HL-60/S4 treated with phorbol 12-myristate 13-acetate at 8.2 ng/mL for 4 days and 3 days (cell line): ENCODE results near the gene ISYNA1.

Source experiments
- in situ Hi-C: fragments of 300-500 bp; cut with MboI; formaldehyde crosslinking; loops from 2 replicates; pipeline ENCODE4 v1.15.0; 2022; ENCODE audit warnings: low sequenced_read_pairs

The ISYNA1 gene

DNA sequence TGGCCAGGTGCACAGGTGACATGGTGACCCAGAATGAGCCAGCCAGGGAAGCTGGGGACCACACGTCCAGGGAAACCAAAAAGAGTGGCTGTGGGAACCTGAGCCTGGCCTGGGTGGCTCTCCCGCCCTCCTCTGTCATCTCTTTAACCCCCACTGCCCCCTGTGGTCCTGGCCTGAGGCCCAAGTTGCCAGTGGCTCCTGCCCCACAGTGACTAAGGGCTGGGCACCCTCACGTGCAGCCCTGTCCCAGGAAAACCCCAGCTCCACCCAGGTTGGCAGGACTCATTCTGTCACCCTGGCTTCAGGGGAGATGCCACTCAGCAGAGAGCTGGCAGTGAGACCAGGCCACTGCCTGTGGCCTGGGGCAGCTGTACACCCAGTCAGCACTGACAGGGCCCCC is 30.6 kb upstream of the ISYNA1 start:
- in situ Hi-C loops: loop anchor here (25.0 kb wide), 1 partner anchor 369 kb away; the partner anchor contains the start of gene UPF1

DNA sequence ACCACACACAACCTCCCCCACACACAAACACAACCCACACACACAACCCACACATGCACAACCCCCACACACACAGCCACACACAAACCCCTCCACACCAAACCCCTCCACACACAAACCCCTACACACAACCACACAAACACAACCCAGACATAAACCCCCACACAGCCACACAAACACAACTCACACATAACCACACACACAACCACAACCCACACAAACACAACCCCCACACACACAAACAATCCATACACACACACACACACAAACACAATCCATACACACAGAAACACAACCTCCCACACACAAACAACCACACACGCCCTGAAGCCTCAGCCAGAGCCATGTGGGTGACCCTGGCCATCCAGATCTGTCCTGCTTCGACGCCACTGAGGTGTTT is 30.0 kb upstream of the ISYNA1 start:
- in situ Hi-C loops: loop anchor here (25.0 kb wide), 1 partner anchor 369 kb away; the partner anchor contains the start of gene UPF1

DNA sequence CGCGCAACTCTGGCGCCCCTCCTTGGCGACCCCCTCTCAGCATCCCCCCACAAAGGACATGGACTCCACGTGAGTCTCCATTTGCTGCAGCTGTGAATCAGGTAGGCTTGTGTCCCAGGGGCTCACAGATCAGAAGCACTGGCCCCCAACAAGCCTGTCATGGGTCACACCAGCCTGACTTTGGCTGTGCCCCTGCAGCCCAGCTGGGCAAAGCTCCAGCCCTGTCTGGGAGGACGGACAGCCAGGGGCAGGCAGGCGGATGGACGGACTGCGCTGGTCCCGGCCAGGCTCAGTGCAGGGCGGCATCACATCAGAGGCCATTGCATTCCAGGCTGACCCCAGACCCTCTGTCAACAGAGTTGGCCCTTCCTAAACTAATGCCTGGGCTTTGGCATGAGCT is 28.4 kb upstream of the ISYNA1 start:
- in situ Hi-C loops: loop anchor here (25.0 kb wide), 1 partner anchor 371 kb away; the partner anchor contains the start of gene UPF1

DNA sequence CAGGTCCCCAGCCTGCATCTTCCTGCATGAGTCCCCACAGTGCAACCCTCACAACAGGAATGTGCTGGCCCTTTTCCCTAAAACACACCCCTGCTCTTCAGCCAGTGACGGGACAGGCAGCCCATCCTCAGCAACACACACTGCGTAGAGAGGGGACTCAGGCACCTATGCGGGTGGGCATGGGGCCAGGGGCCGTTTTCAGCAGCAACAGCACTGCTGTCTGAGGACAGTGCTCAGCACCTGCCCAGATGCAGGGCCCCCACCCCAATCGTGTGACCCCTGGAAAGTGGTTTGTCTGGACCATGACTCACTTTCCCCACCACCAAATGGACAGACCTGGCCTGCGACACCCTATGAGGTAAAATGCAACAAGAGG is 28.0 kb upstream of the ISYNA1 start:
- in situ Hi-C loops: loop anchor here (25.0 kb wide), 1 partner anchor 371 kb away; the partner anchor contains the start of gene UPF1

DNA sequence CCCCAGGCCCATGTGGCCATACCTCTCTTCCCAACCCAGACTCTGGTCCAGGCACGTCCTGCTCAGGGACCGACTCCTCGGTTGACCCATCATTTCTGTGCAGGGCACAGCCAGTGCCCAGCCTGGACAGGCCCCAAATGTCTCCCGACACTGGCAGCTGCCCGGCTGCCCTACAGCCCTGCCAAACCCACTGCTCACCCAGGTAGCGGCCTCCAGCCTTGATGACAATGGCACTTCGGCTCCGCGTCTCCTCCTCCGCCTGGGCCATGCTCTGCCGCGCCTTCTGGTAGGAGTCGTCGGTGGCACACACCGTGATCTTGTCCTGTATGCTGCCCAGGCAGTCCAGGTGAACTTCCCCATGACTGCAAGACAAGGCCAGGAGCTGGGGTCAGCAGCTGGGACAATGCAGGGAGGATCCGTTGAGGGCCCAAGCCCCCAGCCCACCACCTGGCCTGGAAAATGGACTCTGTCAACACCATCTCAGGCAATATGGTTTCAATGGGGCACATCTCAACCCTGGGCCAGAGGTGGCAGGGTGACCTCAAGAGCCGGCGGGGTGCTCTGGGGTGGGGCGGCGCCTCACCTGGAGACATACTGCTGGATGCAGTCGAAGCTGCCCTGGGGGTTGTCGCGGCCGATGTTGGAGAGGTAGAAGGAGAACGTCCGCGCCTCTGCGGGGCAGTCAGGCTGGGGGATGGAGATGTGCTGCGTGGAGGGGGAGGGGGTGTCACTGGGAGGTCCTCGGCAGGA is 27.5 kb upstream of the ISYNA1 start:
- in situ Hi-C loops: loop anchor here (25.0 kb wide), 1 partner anchor 372 kb away; the partner anchor contains the start of gene UPF1

DNA sequence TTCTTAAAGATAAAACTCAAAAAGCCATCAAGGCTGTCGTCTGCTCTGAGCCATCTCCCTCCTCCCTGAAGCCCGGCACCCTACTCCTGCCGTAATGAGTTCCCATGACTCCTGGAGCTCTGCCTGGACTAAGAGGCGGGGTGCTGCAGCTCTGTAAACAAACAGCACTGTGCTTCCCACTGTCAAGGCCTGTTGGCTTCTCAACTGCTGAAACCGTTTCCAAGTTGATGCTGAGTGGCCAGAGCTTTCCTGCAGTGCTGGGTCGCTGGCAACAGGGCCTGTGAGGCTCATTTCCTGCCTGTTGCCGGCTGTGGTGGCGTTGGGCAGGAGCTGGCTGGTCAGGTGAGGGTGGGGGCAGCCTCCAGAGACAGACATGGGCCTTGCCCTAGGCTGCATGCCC is 26.7 kb upstream of the ISYNA1 start:
- in situ Hi-C loops: loop anchor here (25.0 kb wide), 1 partner anchor 373 kb away; the partner anchor contains the start of gene UPF1

DNA sequence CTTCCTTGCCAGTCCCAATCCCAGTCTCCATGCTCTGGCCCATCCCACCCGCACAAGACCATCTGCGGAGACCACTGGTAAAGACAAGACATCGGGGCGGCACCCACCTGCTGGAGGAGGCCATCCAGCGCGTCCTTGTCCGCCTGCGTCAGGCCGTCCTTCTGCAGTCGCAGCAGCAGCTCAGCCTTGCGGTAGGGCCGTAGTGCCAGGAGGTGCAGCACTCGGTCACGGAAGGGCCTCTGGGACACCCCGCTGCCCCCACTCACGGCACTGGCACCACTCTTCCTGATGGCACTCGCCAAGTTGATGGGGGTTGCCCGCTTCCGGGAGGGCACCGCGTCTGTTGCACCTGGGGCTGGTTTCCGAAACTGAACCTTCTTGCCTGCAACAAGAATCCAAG is 23.5 kb upstream of the ISYNA1 start:
- in situ Hi-C loops: loop anchor here (25.0 kb wide), 1 partner anchor 376 kb away; the partner anchor contains the start of gene UPF1

DNA sequence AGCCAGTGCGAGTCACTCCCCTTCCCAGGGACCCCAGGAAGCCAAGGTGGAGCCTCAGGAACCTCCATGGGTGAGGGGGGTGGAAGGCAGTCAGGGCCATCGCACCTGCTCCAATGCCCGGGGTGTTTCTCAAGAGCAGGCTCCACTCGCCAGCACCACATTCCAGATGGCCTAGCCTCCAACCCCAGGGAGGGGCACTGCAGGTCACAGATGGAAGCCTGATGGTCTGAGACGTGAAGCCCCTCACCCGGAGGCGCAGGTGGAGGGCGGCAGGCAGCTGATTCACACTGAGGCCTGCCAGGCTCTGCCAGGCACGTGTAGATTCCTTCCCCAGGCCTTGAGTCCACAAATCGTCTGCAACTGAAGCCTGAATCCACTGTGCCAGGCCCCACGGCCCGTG is 23.0 kb upstream of the ISYNA1 start:
- in situ Hi-C loops: loop anchor here (25.0 kb wide), 1 partner anchor 376 kb away; the partner anchor contains the start of gene UPF1

DNA sequence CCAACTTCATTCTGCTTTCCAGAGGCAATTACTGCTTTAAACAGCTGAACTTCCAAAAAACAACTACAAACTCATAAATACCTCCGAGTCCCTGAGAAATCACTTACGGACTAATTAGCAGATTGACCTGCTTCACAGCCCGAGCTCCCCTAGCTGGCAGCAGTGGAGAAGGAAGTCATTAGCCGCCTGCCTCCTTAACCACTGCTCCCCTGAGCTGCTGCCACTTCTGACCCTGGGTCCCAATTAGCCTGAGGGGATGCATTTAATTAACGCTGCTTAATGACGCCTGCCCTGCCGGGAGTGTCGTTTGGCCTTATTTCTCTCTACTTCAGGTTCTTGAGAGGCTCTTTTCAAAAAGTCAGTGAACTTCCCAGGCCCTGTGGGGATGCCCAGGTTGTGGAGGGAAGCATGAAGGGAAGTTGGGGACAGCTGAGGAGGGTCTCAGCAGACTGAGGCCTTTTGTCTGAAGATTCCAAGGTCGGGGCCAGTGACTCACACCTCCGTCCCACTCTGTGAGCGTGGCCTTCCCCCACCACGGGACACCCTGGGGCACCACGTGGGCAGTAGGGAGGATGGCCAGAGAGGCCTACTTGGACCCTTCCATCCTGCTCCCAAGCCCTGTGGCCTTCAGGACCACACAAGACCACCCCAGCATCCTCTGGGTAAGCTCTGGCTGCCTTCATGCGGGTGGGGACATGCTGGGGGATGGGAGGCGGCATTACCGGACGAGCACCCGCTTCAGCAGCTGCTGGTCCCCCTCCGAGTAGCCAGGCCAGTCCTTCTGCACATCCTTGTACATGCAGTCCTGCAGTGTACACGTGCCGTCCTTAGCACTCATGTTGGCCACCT is 19.8 kb upstream of the ISYNA1 start:
- in situ Hi-C loops: loop anchor here (25.0 kb wide), 1 partner anchor 380 kb away; the partner anchor contains the start of gene UPF1

DNA sequence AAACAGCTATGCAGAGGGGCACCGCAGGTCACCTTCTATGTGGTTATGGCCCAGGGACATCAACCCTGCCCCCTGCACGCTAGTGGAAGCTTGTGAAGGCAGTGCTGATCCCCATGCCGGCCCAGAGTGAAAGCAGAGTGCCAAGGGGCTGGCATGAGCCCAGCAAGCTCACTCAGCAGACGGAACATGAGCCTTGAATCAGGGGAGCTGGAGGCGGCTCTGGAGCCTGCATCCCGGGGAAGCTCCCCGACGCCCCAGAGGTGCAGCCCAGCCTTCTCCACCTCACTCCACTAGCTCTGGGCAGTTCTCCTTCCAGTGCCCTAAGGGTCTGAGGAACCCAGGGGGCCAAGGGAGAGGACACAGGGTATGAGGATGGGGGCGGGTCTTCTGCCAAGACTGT is 19.0 kb upstream of the ISYNA1 start:
- in situ Hi-C loops: loop anchor here (25.0 kb wide), 1 partner anchor 380 kb away; the partner anchor contains the start of gene UPF1

DNA sequence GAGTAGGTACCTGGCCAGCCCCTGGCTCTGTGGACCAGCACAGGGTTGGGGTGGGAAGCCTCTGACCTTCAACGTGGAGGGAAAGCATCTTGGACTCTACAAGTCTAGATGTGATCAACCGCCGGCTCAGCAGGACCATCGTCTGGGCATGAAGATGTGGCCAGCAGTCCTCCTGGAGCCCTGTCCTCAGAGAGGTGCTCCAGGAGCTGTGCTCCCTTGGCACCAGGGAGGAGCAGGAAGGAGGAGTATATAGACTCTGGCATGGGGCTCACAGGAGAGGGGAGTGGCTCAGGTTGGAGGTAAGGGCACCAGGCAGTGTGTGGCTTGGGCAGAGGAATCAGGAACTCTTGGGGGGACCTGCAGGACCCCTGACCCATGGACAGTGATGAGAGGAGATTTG is 18.3 kb upstream of the ISYNA1 start:
- in situ Hi-C loops: loop anchor here (25.0 kb wide), 1 partner anchor 381 kb away; the partner anchor contains the start of gene UPF1

DNA sequence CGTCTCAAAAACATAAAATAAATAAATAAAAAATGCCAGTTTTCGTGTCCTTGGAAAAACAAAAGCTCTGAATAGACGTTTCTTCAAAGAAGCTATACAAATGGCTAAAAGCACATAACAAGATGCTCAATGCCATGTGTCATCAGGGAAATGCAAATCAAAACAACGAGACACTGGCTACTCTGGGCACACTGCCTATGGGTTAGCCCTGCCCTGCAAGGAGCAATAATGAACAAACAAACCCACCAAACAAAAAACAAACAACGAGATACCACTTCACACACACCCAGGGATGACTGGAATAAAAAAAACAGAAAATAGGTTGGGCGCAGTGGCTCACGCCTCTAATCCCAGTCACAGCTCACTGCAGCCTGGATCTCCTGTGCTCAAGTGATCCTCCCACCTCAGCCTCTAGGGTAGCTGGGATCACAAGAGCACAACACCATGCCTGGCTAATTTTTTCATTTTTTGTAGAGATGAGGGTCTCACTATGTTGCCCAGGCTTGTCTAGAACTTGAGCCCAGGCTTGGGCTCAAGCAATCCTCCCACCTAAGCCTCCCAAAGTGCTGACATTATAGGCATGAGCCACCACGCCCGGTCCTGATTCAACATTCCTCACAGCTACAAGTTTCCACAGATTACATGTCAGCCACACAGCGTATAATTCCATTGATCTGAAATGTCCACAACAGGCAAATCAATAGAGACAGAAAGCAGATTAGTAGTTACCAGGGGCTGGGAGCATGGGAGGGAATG is 15.5 kb upstream of the ISYNA1 start:
- in situ Hi-C loops: loop anchor here (25.0 kb wide), 1 partner anchor 384 kb away; the partner anchor contains the start of gene UPF1

DNA sequence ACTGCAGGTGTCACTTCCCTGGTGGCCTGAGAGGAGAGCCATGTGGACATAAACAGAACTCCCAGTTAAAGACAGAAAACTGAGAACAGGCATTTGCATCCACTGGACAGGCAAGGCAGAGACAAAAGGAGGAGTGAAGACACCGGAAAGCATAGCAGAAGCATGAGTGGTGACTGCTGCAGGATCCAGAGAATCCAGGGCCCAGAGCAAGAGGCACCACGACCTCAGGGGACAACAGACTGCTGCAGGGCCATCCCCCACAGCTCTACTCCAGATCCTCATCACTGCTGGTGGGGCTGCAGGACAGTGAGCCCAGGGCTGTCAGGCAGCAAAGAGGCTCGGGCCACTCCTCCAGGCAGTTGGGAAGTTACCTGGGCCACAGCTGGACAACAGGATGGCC is 14.5 kb upstream of the ISYNA1 start:
- in situ Hi-C loops: loop anchor here (25.0 kb wide), 1 partner anchor 385 kb away; the partner anchor contains the start of gene UPF1

DNA sequence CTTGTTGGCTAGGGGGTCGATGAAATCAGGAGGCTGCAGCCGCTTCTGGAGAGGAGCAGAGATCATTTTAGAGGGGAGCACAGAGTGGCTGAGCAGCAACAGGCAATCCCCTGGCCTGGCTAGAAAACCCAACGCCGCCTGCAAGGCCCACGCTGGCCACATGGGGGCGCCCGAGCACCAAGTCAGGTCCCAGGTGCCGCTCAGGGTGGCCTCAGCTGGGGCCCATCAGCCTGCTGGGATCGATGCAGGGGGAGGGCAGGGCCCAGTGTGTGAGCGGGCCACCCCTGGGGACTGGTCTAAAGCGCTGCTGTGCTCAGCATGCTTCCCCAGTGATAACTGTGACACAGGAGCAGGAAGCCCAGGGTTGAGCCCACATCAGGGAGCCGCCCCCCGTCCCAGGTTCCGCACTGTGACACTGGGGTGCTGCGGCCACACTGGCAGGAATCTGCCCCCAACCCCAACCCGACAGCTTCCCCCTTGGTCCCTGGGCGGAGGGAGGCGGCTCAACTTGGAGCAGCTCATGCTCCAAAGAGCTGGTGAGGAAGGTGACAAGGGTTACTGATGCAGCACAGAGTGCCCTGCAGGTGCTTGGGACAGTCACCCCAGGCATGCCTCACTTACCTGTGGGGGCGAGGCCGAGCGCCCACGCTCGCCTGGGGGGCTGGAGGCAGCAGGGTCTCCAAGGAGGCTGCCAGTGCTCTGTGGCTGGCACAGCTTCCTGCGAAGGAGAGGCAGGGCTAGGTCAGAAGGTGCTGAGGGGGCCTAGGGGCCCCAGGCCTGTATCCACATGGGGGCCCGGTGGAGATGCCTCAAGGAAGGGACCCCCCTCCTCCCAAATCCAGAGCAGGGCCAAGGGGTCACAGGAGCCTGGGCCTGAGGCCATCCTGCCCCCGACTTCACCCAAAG is 13.3 kb upstream of the ISYNA1 start:
- in situ Hi-C loops: loop anchor here (25.0 kb wide), 1 partner anchor 386 kb away; the partner anchor contains the start of gene UPF1

DNA sequence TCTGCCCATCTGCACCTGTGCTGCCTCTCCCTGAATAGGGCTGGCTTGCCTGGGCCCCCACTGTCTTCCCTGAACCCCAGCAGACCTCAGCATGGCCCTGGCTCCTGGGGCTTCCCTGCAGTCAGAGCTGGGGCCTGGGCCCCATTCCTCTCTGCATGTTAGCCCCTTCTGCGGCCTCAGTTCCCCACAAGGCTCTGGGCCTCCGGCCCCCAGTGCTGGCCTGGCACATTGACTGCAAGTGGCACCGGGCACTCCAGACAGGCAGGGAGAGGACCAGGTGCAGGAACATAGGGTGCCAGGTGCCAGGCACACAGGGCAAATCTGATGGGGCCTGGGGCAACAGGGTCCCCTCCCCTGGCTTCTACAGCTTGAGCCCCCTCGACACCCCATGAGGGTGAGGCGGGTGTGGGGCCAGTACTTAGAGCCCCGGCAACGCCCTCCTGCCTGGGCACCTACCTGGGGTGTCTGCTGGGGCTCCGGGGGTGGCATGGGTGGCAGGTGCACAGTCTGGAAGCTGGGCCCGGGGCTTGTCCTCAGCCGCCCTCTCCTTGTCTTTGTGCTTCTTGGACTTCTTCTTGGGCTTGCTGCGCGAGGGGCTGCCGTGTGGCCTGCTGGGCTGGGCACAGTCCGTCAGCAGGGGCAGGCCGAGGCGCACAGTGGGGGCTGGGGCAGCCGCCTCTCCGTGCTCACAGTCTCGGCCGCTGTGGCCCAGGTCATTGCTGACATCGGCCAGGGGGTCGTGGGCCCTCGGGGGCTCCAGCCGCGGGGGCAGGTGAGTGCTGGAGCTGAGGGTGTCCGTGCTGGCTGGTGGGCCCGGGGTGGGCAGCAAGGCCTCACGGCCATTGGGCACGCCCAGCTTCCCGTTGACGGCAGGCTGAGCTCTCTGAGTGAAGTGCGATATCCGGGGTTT is 12.3 kb upstream of the ISYNA1 start:
- in situ Hi-C loops: loop anchor here (25.0 kb wide), 1 partner anchor 387 kb away; the partner anchor contains the start of gene UPF1

DNA sequence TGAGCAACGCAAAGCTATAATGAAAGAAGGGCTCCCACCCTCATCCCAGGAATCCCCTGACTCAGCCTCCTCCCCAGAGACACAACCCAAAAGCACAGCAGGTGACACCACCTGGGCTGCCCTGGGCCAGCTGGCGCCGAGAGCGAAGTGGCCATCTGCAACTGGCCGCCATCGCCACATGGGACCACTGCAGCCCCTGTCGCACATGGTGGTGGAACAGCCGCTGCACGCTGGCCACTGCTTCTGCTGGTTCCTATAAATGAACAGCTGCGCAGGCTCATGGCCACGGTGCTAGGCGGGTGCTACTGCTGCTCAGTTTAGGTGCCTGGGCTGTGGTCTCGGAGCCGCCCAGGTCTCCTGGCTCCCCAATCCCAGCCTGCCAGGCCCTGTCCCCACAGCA is 11.6 kb upstream of the ISYNA1 start:
- in situ Hi-C loops: no loop called here

DNA sequence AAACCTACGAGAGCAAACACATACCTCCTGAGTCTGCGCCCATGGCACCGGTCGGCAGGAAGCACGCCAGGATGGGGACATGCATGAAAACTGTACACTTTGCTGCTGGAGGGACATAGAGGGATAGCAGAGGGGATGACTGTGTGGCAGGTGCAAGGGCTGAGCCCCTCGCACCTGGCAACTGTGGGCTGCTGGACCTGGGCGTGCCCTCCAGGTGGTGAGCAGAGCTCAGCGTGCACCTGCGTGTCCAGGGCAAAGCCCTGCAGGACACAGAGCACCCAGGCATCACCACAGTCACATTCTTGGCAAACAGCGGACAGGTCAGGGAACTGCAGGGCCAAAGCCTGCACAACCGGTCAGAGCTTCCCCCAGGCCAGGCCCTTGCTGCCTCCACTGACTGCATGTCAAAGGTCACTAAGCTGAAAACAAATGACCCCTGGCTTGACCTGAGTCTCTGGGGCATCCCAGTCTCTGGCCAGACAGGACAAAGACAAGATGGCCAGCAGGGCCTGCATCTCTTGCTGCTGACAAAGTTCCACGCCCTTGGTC is 9.0 kb upstream of the ISYNA1 start:
- in situ Hi-C loops: no loop called here
